Stimulated activated CD4-positive, alpha-beta T cell treated with anti-CD3 and anti-CD28 coated beads, Interleukin-15, amount 100 ng/mL, for 48 hours (primary cell): ENCODE data around the gene RCCD1.
"Not testable (repeated sequence)": the region's sequence is repeated elsewhere in the genome, so short reads cannot be mapped to it uniquely, and the experiment has no call there.

Experiments
- DNase-seq, 2 donors: peaks; one replicate each; pipeline ENCODE4 v3.0.0-alpha.2; 2020; ENCODE audit warnings: low read depth in 2 of 2

Gene RCCD1, protein sequence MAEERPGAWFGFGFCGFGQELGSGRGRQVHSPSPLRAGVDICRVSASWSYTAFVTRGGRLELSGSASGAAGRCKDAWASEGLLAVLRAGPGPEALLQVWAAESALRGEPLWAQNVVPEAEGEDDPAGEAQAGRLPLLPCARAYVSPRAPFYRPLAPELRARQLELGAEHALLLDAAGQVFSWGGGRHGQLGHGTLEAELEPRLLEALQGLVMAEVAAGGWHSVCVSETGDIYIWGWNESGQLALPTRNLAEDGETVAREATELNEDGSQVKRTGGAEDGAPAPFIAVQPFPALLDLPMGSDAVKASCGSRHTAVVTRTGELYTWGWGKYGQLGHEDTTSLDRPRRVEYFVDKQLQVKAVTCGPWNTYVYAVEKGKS

GRCh38 chr15:90954712-90955623 is at the start of gene RCCD1:
RCCD1 (plus strand) TSS chr15:90954884; CDS start chr15:90956735, 1,851 bp downstream.
- peak; percentile 90 to 91 for DNase-seq

DNA sequence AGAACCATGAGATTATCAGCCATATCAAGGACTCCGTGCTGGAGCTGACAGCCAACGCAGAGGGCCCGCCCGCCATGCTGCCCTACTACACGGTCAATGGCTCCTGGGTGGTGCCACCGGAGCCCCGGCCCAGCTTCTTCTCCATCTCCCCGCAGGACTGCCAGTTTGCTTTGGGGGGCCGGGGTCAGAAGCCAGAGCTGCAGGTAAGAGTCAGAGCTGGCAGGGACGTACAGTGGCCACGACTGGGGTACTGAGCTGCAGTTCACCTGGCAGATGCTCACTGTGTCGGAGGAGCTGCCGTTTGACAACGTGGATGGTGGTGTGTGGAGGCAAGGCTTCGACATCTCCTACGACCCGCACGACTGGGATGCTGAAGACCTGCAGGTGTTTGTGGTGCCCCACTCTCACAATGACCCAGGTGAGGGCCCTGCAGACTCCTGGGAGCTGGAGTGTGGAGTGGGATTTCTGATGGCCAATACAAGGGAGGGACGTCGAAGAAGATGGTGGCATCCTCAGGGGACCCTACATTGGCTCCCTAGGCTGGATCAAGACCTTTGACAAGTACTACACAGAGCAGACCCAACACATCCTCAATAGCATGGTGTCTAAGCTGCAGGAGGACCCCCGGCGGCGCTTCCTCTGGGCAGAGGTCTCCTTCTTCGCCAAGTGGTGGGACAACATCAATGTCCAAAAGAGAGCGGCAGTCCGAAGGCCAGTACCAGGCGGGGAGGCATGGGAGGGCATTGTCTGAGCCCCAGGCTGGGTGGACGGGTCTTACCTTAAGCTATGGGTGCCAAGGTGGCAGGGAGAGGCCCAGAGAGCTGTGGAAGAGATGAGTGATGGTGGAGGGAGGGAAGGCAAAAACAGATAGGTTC is 49.1 kb upstream of the RCCD1 start:
- DNase-seq = no peak

DNA sequence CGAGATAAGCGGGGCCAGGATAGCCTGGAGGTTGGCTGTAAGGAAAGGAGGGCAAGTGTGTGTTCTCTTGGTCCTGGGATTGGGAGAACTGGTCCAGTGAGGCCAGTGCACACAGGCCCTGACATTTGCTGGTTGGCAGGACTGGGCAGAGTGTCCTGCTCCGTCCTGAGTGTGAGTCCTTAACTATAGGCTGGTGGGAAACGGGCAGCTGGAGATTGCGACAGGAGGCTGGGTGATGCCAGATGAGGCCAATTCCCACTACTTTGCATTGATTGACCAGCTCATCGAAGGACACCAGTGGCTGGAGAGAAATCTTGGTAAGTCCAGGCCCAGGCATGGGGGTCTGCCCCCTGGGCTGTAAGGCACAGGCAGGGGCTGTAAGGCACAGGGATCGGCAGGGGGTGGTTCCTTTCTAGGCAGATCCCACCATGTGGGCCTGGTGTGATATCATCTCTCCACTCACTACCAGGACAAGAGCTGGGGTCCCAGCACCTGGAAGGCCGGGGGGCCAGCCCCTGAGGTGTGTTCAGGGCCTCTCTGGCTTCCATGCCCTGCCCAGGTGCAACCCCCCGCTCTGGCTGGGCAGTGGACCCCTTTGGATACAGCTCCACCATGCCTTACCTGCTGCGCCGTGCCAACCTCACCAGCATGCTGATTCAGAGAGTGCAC is 48.4 kb upstream of the RCCD1 start:
- no peak for DNase-seq

DNA sequence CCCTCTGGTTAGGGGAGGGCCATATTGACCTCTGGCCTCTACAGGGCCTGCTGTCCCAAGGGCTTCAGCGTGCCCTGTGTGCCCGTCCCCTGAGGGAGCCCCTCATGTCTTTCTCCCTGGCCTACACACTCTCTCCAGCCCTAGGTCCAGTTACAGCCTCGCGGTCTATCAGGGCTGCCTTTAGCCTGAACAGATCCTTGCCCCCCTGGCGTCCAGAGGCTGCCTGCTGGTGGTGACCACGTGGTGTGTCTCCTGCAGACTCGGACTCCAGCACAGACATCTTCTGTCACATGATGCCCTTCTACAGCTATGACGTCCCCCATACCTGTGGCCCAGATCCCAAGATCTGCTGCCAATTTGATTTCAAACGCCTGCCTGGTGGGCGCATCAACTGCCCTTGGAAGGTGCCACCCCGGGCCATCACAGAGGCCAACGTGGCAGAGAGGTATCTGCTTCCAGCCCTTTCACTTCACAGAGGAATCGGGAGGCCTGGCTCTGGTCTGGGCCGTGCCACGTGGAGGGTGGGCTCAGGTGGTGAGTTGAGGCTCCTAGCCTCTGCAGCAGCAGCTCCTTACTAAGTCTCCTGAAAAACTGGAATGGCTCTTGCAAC is 47.5 kb upstream of the RCCD1 start:
- DNase-seq = no peak

DNA sequence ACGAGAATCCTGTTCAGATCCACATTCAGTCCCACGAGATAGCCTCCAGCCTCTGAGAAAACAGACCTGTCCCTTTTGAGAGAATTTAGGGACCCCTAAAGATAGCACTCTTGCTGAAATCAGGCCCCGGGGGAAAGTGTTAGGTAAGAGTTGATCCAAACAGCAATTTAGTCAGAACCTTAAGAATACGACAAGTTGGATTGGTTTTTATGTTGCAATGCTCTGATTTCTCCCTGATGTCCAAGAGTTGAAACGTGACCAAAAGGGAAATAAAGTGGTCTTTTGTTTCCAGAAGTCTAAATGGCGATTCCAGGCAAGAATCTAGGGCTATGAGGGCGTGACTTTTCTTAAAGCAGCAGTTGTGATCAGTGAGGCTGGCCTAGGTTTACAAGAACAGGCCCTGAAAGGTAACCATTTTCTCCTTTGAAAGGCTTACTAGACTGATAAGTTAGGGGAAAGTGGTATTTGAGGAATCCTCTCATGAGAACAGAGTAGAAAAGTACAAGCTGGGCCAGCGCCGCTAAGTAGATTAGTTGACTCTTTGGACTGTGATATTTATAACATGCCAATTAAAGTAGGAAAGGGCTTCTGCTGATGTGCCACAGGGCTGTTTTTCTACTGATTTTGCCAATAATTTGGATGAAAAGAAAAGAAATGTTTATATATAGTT is 46.7 kb upstream of the RCCD1 start:
- no peak for DNase-seq

DNA sequence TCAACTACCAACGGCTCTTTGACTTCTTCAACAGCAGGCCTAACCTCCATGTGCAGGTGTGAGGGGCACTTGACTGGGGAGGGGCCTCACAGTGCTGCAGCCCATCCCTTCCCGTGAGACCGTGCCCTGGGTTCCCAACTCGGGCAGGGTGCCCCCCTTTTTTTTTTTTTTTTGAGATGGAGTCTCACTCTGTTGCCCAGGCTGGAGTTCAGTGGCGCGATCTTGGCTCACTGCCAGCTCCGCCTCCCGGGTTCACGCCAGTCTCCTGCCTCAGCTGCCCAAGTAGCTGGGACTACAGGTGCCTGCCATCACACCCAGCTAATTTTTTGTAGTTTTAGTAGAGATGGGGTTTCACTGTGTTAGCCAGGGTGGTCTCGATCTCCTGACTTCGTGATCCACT is 45.2 kb upstream of the RCCD1 start:
- not testable (repeated sequence) for DNase-seq

DNA sequence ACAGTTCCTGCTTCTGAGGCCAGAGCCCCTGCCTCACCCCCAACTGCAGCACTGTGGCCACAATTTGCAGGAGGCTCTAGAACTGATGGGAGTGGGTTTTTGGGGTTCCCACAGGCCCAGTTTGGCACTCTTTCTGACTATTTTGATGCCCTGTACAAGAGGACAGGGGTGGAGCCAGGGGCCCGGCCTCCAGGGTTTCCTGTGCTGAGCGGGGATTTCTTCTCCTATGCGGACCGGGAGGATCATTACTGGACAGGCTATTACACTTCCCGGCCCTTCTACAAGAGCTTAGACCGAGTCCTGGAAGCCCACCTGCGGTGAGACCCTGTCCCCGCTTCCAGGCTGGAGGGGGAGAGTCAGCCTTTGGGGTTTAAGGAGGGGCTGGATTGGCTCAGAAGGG is 44.7 kb upstream of the RCCD1 start:
- no peak for DNase-seq

GRCh38 chr15:90910441-90911301 is 44.0 kb upstream of the RCCD1 start:
- DNase-seq = no peak

DNA sequence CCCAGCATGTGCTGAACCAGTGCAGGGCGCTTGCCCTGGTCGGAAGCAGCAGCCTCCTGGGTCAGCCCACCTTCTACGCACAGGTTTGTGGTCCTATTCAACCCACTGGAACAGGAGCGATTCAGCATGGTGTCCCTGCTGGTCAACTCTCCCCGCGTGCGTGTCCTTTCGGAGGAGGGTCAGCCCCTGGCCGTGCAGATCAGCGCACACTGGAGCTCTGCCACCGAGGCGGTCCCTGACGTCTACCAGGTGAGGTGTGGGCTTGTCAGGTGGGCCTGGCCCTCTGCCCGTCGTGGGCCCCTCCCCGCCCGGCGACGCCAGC is 43.4 kb upstream of the RCCD1 start:
- no peak for DNase-seq

GRCh38 chr15:90911906-90912769 is 42.5 kb upstream of the RCCD1 start:
- no peak for DNase-seq

GRCh38 chr15:90912770-90913075 is 42.0 kb upstream of the RCCD1 start:
- DNase-seq = no peak

GRCh38 chr15:90913398-90913944 is 41.2 kb upstream of the RCCD1 start:
- DNase-seq = no peak

- no peak for DNase-seq
These were observed 40.2 kb upstream of the RCCD1 start for GRCh38 chr15:90914305-90915080.

GRCh38 chr15:90915216-90915807 is 39.4 kb upstream of the RCCD1 start:
- no peak for DNase-seq

GRCh38 chr15:90915808-90916440 is 38.8 kb upstream of the RCCD1 start:
- DNase-seq = no peak

DNA sequence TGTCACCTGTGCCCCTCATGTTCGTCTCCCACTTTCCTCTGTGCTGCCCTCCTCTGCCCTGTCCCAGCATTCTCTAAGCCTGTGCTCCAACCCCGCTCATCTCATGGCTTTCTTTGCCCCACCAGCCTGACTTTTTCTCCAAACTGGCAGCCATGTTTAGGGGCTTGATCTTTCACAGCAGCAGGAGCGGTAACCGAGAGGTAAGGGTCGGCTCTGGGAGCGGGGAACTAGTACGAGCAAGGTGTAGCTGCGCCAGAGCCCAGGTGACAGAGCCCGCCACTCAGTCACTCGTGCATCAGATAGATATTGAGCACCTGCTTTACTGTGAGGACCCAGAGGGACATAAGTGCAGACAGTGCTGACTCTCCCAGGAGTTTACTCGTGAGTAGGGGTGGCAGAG is 38.2 kb upstream of the RCCD1 start:
- no peak for DNase-seq

- no peak for DNase-seq
These were observed 37.1 kb upstream of the RCCD1 start for GRCh38 chr15:90917569-90917968.
